ENCODE results near the gene DNAH5.

The DNAH5 gene

GRCh38 chr5:13941468-13941867, 3.0 kb downstream of the DNAH5 start:
- DNase-seq, result no peak

- DNase-seq, result no peak
These were observed 4.8 kb downstream of the DNAH5 start for GRCh38 chr5:13939638-13940037.

- no peak for DNase-seq
These were observed 9.6 kb downstream of the DNAH5 start for GRCh38 chr5:13934921-13935320.

GRCh38 chr5:13934125-13934524, 10.4 kb downstream of the DNAH5 start:
- DNase-seq, result no peak

GRCh38 chr5:13932561-13932960, 11.9 kb downstream of the DNAH5 start:
- no peak for DNase-seq

GRCh38 chr5:13932011-13932410, 12.5 kb downstream of the DNAH5 start:
- DNase-seq, result no peak

- DNase-seq, result no peak
These were observed 13.8 kb downstream of the DNAH5 start for GRCh38 chr5:13930541-13931171.

GRCh38 chr5:13926731-13927130, 17.8 kb downstream of the DNAH5 start:
- no peak for DNase-seq

GRCh38 chr5:13921578-13921977, 22.9 kb downstream of the DNAH5 start:
- no peak for DNase-seq

- DNase-seq, result no peak
These were observed 24.7 kb downstream of the DNAH5 start for GRCh38 chr5:13919786-13920185.

GRCh38 chr5:13919087-13919486, 25.4 kb downstream of the DNAH5 start:
- no peak for DNase-seq

GRCh38 chr5:13917061-13917460, 27.4 kb downstream of the DNAH5 start:
- DNase-seq, result no peak

- no peak for DNase-seq
These were observed 30.5 kb downstream of the DNAH5 start for GRCh38 chr5:13913962-13914361.

- no peak for DNase-seq
These were observed 33.7 kb downstream of the DNAH5 start for GRCh38 chr5:13910637-13911288.

GRCh38 chr5:13910201-13910600, 34.3 kb downstream of the DNAH5 start:
- no peak for DNase-seq

- no peak for DNase-seq
These were observed 35.2 kb downstream of the DNAH5 start for GRCh38 chr5:13909271-13909670.

GRCh38 chr5:13898569-13898968, 45.9 kb downstream of the DNAH5 start:
- DNase-seq, result no peak

- no peak for DNase-seq
These were observed 66.1 kb downstream of the DNAH5 start for GRCh38 chr5:13878357-13878756.

- no peak for DNase-seq
These were observed 77.7 kb downstream of the DNAH5 start for GRCh38 chr5:13866792-13867191.

GRCh38 chr5:13865312-13865711, 79.2 kb downstream of the DNAH5 start:
- no peak for DNase-seq

- no peak for DNase-seq
These were observed 84.3 kb downstream of the DNAH5 start for GRCh38 chr5:13860146-13860545.

- no peak for DNase-seq
These were observed 85.0 kb downstream of the DNAH5 start for GRCh38 chr5:13859270-13860065.

GRCh38 chr5:13843175-13843846, 101.2 kb downstream of the DNAH5 start:
- no peak for DNase-seq

GRCh38 chr5:13833440-13833839, 111.0 kb downstream of the DNAH5 start:
- no peak for DNase-seq

Measured in inflammatory macrophage treated with lipopolysaccharide for 4 hours (primary cell).